HepG2 (cell line): Measurements from ENCODE around the gene MXRA7. TPM values are rescaled to one million over a fixed set of nuclear protein-coding genes. Genes with fewer than 3 reads are reported as not detected.
A peak's percentile ranks its signal among the peaks of the same experiment; 100 is the strongest.

Source experiments
- HNF4G ChIP-seq, 2 experiments: sonication (generic) in 1 of 2; formaldehyde crosslinking in 1 of 2; IDR thresholded peaks; 2 replicates each; pipeline versions ENCODE4 v1.4.0 to v1.6.1; 2011 to 2020; ENCODE audit warnings: borderline replicate concordance in 2 of 2, low read depth in 2 of 2, mild to moderate bottlenecking in 2 of 2, low read length in 1 of 2, missing genetic modification reagents in 1 of 2, moderate library complexity in 1 of 2
- JUND ChIP-seq: sonication (generic); formaldehyde crosslinking; IDR thresholded peaks from 2 replicates; pipeline ENCODE4 v1.8.0; 2022; ENCODE audit warnings: mild to moderate bottlenecking, missing genetic modification reagents
- KDM1A ChIP-seq: IDR thresholded peaks from 2 replicates; pipeline ENCODE4 v1.6.1; 2016; ENCODE audit warnings: missing compliant biosample characterization
- MAFG ChIP-seq: sonication (generic); formaldehyde crosslinking; IDR thresholded peaks from 2 replicates; pipeline ENCODE4 v1.5.1; 2020; ENCODE audit warnings: mild to moderate bottlenecking, missing genetic modification reagents
- MYC ChIP-seq: sonication (generic); formaldehyde crosslinking; IDR thresholded peaks from 2 replicates; pipeline ENCODE4 v1.9.0; 2021; ENCODE audit warnings: missing genetic modification reagents, borderline replicate concordance
- NKX3-1 ChIP-seq: sonication (generic); formaldehyde crosslinking; IDR thresholded peaks from 2 replicates; pipeline ENCODE4 v1.5.0; 2020; ENCODE audit warnings: missing genetic modification reagents
- PLRG1 ChIP-seq: fragments of 450-650 bp; conservative IDR thresholded peaks from 2 replicates; pipeline ENCODE4 v1.6.1; 2016
- RAD51 ChIP-seq: fragments of 450-650 bp; IDR thresholded peaks from 2 replicates; pipeline ENCODE4 v1.6.1; 2016; ENCODE audit warnings: borderline replicate concordance
- RBM39 ChIP-seq: fragments of 200-400 bp; formaldehyde crosslinking; IDR thresholded peaks from one replicate; pipeline ENCODE4 v1.6.1; 2018; ENCODE audit warnings: antibody characterized with exemption, mild to moderate bottlenecking, low read depth, low read length; ENCODE audit not compliant: poor library complexity, severe bottlenecking
- SAP130 ChIP-seq: IDR thresholded peaks from 2 replicates; pipeline ENCODE4 v1.6.1; 2016; ENCODE audit warnings: low read depth
- ZFYVE20 ChIP-seq: sonication (generic); formaldehyde crosslinking; IDR thresholded peaks from 2 replicates; pipeline ENCODE4 v1.8.0; 2023; ENCODE audit warnings: low read depth, mild to moderate bottlenecking, moderate library complexity, missing genetic modification reagents, borderline replicate concordance
- ZNF275 ChIP-seq: sonication (generic); formaldehyde crosslinking; IDR thresholded peaks from 2 replicates; pipeline ENCODE4 v1.8.0; 2022; ENCODE audit warnings: missing genetic modification reagents, mild to moderate bottlenecking, inconsistent platforms, borderline replicate concordance
- ZNF280B ChIP-seq: sonication (generic); formaldehyde crosslinking; IDR thresholded peaks from 2 replicates; pipeline ENCODE4 v1.5.0; 2020; ENCODE audit warnings: missing genetic modification reagents, mild to moderate bottlenecking, borderline replicate concordance
- ZNF513 ChIP-seq: sonication (generic); formaldehyde crosslinking; conservative IDR thresholded peaks from 2 replicates; pipeline ENCODE4 v1.5.0; 2020; ENCODE audit warnings: missing genetic modification reagents
- ZNF780A ChIP-seq: sonication (generic); formaldehyde crosslinking; IDR thresholded peaks from 2 replicates; pipeline ENCODE4 v1.8.0; 2022; ENCODE audit warnings: mild to moderate bottlenecking, missing genetic modification reagents, moderate library complexity
- ZNF788 ChIP-seq: sonication (generic); formaldehyde crosslinking; IDR thresholded peaks from 2 replicates; pipeline ENCODE4 v1.5.0; 2020; ENCODE audit warnings: mild to moderate bottlenecking, missing genetic modification reagents, borderline replicate concordance
- polyA plus RNA-seq, 8 experiments: library from polyadenylated mRNA; depleted of rRNA in 3 of 8; stranded (reverse) in 7 of 8; unstranded in 1 of 8; fragments of >200 nt; fragmentation: Illumina TruSeq in 4 of 8; extraction: Trizol in 4 of 8; gene quantifications; 2 replicates each; pipeline versions ENCODE4 v1.2.1 to v1.2.3, GENCODE V29; 2011 to 2016; ENCODE audit warnings: low read depth in 4 of 8, missing spikeins in 1 of 8, mixed read lengths in 1 of 8; ENCODE audit not compliant: insufficient read depth in 1 of 8
- total RNA-seq, 5 experiments: library from RNA; depleted of rRNA; stranded (reverse); fragments of >200 nt; fragmentation: Illumina TruSeq; extraction: Trizol; gene quantifications; 2 replicates each; pipeline ENCODE4 v1.2.3, GENCODE V29; 2016; ENCODE audit warnings: low read depth in 1 of 5
- TF ChIP-seq, protein P1 (sequence below): sonication (generic); formaldehyde crosslinking; IDR thresholded peaks from 2 replicates; pipeline ENCODE4 v1.4.0; 2020; ENCODE audit warnings: mild to moderate bottlenecking, missing genetic modification reagents
- TF ChIP-seq, protein P2 (sequence below): IDR thresholded peaks from 2 replicates; pipeline ENCODE4 v1.6.1; 2018; ENCODE audit warnings: missing genetic modification reagents, mild to moderate bottlenecking, missing compliant biosample characterization

MXRA7 gene
- total and polyA plus RNA-seq, 2 of the 13 experiments (the other 11 are each of a cell fraction or from before 2014, with no cell fraction given) = 44.8 to 112 TPM

DNA sequence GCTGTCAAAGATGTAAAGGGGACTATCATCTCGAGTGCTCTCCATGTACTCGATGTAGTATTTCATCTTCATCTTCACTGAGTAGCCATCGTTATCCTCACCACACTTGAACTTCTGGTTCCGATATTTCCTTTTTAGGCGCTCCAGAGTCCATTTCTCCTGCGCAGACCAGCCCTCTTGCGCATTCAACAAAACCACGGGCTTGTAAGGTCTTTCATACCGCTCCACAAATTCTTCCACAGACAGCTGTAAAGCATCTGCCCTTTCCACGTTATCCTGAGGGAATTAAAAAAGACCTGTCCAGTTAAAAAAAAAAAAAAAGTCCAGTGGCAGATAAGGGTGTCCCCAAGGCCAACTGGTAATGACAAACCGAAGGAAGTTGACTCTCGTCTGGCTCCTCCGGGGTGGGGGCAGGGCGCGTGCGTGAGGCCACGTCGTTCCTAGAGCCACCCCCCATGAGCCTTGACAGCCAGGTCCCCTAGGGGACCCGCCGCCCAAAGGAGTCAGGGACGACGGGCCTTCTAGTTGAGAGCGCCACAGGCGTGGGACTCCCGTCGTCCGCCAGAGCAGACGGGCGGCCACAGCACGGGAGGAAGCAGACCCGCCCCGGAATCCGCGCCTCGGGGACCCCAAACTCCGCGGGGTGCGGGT, 14.9 kb upstream of the MXRA7 start (continued):
- TF ChIP-seq RBM39 (peak; percentile 77), NKX3-1 (CRISPR knock-in tag) (no peak), JUND (no peak), ZNF788 (CRISPR knock-in tag) (no peak), KDM1A (CRISPR knock-in tag) (no peak), ZNF513 (CRISPR knock-in tag) (no peak), ZNF275 (CRISPR knock-in tag) (peak; percentile 51; the same call in 1 of the 2 replicates), MAFG (CRISPR knock-in tag) (no peak), MYC (CRISPR knock-in tag) (no peak; the same call in 1 of the 2 replicates), ZNF280B (CRISPR knock-in tag) (no peak), HNF4G (IDR thresholded peaks at IDR 0.05; ENCODE audit: borderline replicate concordance, low read depth, low read length) (no peak), HNF4G (CRISPR knock-in tag; IDR thresholded peaks at IDR 0.05; ENCODE audit: borderline replicate concordance, low read depth) (no peak; the same call in 1 of the 2 replicates), PLRG1 (no peak), SAP130 (CRISPR knock-in tag) (no peak; the same call in 1 of the 2 replicates), ZNF780A (CRISPR knock-in tag) (no peak), RAD51 (no peak), ZFYVE20 (CRISPR knock-in tag) (no peak; the same call in 1 of the 2 replicates)
- TF ChIP-seq, protein P1, sequence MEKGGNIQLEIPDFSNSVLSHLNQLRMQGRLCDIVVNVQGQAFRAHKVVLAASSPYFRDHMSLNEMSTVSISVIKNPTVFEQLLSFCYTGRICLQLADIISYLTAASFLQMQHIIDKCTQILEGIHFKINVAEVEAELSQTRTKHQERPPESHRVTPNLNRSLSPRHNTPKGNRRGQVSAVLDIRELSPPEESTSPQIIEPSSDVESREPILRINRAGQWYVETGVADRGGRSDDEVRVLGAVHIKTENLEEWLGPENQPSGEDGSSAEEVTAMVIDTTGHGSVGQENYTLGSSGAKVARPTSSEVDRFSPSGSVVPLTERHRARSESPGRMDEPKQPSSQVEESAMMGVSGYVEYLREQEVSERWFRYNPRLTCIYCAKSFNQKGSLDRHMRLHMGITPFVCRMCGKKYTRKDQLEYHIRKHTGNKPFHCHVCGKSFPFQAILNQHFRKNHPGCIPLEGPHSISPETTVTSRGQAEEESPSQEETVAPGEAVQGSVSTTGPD (CRISPR knock-in tag) = 0 out of 2 replicates have a peak, but pooled peaks have one; percentile 24
- TF ChIP-seq, protein P2, sequence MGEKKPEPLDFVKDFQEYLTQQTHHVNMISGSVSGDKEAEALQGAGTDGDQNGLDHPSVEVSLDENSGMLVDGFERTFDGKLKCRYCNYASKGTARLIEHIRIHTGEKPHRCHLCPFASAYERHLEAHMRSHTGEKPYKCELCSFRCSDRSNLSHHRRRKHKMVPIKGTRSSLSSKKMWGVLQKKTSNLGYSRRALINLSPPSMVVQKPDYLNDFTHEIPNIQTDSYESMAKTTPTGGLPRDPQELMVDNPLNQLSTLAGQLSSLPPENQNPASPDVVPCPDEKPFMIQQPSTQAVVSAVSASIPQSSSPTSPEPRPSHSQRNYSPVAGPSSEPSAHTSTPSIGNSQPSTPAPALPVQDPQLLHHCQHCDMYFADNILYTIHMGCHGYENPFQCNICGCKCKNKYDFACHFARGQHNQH = no peak; the same call in 1 of the 2 replicates
